GM12865 (cell line): ENCODE data around the gene NDC1.

Experiments used
- DNase-seq: peaks from one replicate; pipeline ENCODE4 v3.0.0; 2010; ENCODE audit warnings: low read depth
- H3K4me3 ChIP-seq: 2 replicates; pipeline ENCODE4 v1.5.1; 2011; ENCODE audit warnings: mild to moderate bottlenecking, low read depth, low read length, control low read depth
- TF ChIP-seq, protein P1 (sequence below): IDR thresholded peaks from 2 replicates; pipeline ENCODE4 v1.5.1; 2011; ENCODE audit warnings: low read length, control low read depth, low read depth, inconsistent platforms; ENCODE audit not compliant: insufficient read depth; ENCODE audit errors: missing control alignments

NDC1 gene

GRCh38 chr1:53755874-53756273 lies 82.2 kb downstream of the NDC1 start:
- no peak for DNase-seq
- no peak overlapping the region for H3K4me3 ChIP-seq
- TF ChIP-seq, protein P1, sequence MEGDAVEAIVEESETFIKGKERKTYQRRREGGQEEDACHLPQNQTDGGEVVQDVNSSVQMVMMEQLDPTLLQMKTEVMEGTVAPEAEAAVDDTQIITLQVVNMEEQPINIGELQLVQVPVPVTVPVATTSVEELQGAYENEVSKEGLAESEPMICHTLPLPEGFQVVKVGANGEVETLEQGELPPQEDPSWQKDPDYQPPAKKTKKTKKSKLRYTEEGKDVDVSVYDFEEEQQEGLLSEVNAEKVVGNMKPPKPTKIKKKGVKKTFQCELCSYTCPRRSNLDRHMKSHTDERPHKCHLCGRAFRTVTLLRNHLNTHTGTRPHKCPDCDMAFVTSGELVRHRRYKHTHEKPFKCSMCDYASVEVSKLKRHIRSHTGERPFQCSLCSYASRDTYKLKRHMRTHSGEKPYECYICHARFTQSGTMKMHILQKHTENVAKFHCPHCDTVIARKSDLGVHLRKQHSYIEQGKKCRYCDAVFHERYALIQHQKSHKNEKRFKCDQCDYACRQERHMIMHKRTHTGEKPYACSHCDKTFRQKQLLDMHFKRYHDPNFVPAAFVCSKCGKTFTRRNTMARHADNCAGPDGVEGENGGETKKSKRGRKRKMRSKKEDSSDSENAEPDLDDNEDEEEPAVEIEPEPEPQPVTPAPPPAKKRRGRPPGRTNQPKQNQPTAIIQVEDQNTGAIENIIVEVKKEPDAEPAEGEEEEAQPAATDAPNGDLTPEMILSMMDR, result no peak

GRCh38 chr1:53754484-53755312 lies 83.4 kb downstream of the NDC1 start:
- DNase-seq, result peak; percentile 58
- TF ChIP-seq, protein P1, result peak; percentile 63
- H3K4me3 ChIP-seq, result no peak overlapping the region

GRCh38 chr1:53752281-53752680 lies 85.8 kb downstream of the NDC1 start:
- H3K4me3 ChIP-seq, result no peak overlapping the region
- TF ChIP-seq, protein P1, result no peak
- no peak for DNase-seq

DNA sequence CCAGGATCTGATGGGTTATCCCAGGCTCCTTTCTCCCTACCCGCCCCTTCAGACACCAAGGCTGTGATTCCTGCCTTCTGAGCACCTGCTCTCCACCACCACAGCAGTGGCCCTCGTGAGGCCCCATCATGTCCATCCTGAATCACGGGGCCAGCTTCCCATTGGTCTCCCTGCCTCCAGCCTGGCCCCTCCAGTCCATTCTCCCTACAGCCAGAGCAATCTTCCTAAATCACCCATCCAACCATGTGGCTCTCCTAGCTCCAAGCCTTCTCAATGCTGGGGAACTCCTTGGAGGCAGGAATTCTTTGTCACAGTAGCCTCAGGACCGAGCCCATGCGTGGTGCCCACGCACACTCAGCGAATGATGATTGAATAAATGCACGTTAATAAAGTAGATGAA lies 90.3 kb downstream of the NDC1 start:
- TF ChIP-seq, protein P1, result no peak
- H3K4me3 ChIP-seq, result no peak overlapping the region
- no peak for DNase-seq

DNA sequence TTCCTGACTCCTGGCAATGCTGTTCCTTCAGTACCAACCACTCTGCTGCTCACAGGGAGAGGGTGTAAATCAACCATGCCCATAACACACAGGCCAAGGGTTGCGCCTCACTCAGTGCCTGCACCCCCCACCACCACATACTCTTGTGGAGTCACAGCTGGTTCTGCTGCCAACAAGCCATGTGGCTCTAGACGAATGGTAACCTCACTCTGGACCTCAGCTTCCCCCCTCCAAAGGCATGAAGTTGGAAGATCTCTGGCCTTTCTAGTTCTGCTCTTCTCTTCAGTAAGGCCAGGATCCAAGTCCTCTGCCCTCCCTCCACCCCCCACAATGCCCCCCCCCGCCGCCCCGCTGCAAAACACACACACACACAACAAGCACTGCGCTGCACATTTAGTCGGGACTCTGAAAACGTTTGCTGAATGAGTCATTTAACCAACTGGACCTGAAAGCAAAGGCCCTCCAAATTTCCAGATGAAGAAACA lies 97.4 kb downstream of the NDC1 start:
- TF ChIP-seq, protein P1, result no peak
- no peak for DNase-seq
- no peak overlapping the region for H3K4me3 ChIP-seq

DNA sequence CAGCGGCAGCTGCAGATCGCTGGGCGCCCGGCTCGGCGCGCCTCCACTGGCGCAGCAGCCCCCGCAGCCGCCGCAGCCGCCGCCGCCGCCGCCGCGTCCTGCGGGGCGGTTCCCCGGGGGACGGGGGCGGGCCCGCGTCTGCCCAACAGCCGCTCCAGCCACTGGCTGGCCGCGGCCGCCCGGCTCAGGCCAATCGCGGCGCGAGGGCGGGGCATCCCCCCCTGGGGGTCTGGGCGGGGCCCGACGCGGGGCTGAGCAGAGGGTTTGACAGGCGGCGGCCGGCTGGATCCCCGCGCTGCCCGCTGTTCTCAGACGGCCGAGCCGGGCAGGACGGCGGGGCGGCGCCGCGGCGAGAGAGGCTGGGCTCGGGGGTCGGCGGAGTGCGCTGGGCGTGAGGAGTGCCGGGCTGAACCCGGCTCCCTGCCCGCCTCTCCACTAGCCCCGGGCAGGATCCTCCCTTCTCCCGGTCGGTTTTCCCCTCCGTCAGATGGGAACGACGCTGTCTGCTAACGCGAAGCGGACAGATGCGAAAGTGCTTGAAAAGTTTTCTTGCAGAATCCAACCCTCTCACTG lies 98.9 kb downstream of the NDC1 start, which contains the start of gene GLIS1:
GLIS1 (minus strand) TSS at position 56 of the 573 bp plus-strand sequence. CDS start 1,100 bp downstream, outside the sequence.
- peak within 1 kb of the TSS; percentile 53 for H3K4me3 ChIP-seq
- TF ChIP-seq, protein P1, result no peak
- DNase-seq, result peak; percentile 78
